ENCODE measurements around the gene GSC2. TPM values are rescaled to one million over a fixed set of nuclear protein-coding genes. Genes with fewer than 3 reads are reported as not detected.

The GSC2 gene
- total and polyA plus RNA-seq, 9 of the 15 experiments (the other 6 are each of a cell fraction or from before 2014, with no cell fraction given), result not detected

GRCh38 chr22:19097518-19097917 lies 52.6 kb downstream of the GSC2 start:
- 92% methylated on average over 3 of the region's 3 CpGs for WGBS (ENCODE audit: insufficient coverage, low coverage, missing lambda C conversion rate)
- Histone ChIP-seq H3K4me2 (ENCODE audit: insufficient read depth, low read length) (no peak overlapping the region), H2AFZ (ENCODE audit: low read depth, low read length) (no peak overlapping the region), H3K27me3 (ENCODE audit: control insufficient read depth in 2 of 2, insufficient read depth in 2 of 2, low read length in 2 of 2) (no peaks in the 10 kb centered on the region), H3K4me3 (no peak overlapping the region), H3K9me3 (replicated peaks; ENCODE audit: control insufficient read depth, insufficient read depth, low read depth, low read length) (no peaks in the 10 kb centered on the region), H3K9ac (ENCODE audit: insufficient read depth in 1 of 2, low read depth in 2 of 2, low read length in 2 of 2) (no peak overlapping the region), H3K9me1 (ENCODE audit: control insufficient read depth, insufficient read depth, low read length) (peaks cover 9% of the 10 kb centered on the region), H4K20me1 (replicated peaks; ENCODE audit: control insufficient read depth, insufficient read depth, low read length) (peaks cover 18% of the 10 kb centered on the region; the same call in 1 of the 2 replicates), H3K36me3 (ENCODE audit: control insufficient read depth, insufficient read depth, low read length) (peaks cover 41% of the 10 kb centered on the region), H3K27ac (ENCODE audit: extremely low read depth, low read depth, low read length) (no peak overlapping the region), H3K4me1 (replicated peaks in 1 of 2; ENCODE audit: control insufficient read depth in 2 of 2, insufficient read depth in 2 of 2, low read length in 2 of 2) (no peaks in the 10 kb centered on the region), H3K79me2 (ENCODE audit: control insufficient read depth, insufficient read depth, low read length) (peaks cover 51% of the 10 kb centered on the region)
- no TSS peak for BruUV-seq (replicated peaks)
- in situ Hi-C loops (cut with MboI) (no loop called here), intact Hi-C loops (cut with micrococcal nuclease) (no loop called here)
- DNase-seq (ENCODE audit: extremely low read depth in 1 of 4, low spot score in 3 of 4), result peak in 3 of 4 experiments; percentile 31 to 49 (median 47)
- FAIRE-seq, result no peak
- POLR2A ChIA-PET, result interaction anchor here (0.5 to 1.7 kb wide), 12 partner anchors 9 to 764 kb away, joined by 3 to 8 read pairs (median 4); no protein-coding TSS in a partner anchor
- CTCF ChIA-PET (ENCODE audit: low intra/inter-chr PET ratio), result no interaction called here
- ATAC-seq, result peak; percentile 41
- TF ChIP-seq PYGO2 (tag; IDR thresholded peaks at IDR 0.05) (no peak), ZNF324 (CRISPR knock-in tag; IDR thresholded peaks at IDR 0.05) (0 out of 2 replicates have a peak, but pooled peaks have one; percentile 31), BDP1 (IDR thresholded peaks at IDR 0.05; ENCODE audit: insufficient read depth, insufficient read length) (no peak), CTBP1 (IDR thresholded peaks at IDR 0.05; ENCODE audit: borderline replicate concordance) (no peak), ZNF436 (CRISPR knock-in tag; IDR thresholded peaks at IDR 0.05) (no peak), NRF1 (conservative IDR thresholded peaks at IDR 0.05 in 1 of 2, IDR thresholded peaks at IDR 0.05 in 1 of 2) (no peak), ZNF12 (CRISPR knock-in tag; IDR thresholded peaks at IDR 0.05) (peak; percentile 1; the same call in 1 of the 2 replicates), FOXJ2 (tag; IDR thresholded peaks at IDR 0.05) (no peak), U2AF1 (optimal IDR thresholded peaks at IDR 0.05; ENCODE audit: low read depth, low read length) (no peak), TFAP4 (CRISPR knock-in tag; IDR thresholded peaks at IDR 0.05; ENCODE audit: borderline replicate concordance) (no peak), TCF7 (IDR thresholded peaks at IDR 0.05; ENCODE audit: borderline replicate concordance) (no peak), ZNF507 (tag; conservative IDR thresholded peaks at IDR 0.05) (no peak), NR2F6 (CRISPR knock-in tag; IDR thresholded peaks at IDR 0.05) (no peak), ZBTB26 (CRISPR knock-in tag; IDR thresholded peaks at IDR 0.05) (0 out of 2 replicates have a peak, but pooled peaks have one; percentile 16), MED1 (CRISPR knock-in tag; IDR thresholded peaks at IDR 0.05; ENCODE audit: borderline replicate concordance) (0 out of 2 replicates have a peak, but pooled peaks have one; percentile 77), MTA3 (IDR thresholded peaks at IDR 0.05; ENCODE audit: borderline replicate concordance) (no peak), ID3 (CRISPR knock-in tag; IDR thresholded peaks at IDR 0.05) (0 out of 2 replicates have a peak, but pooled peaks have one; percentile 41), ID3 (tag; IDR thresholded peaks at IDR 0.05) (peak; percentile 39; the same call in 1 of the 2 replicates), HINFP (tag; conservative IDR thresholded peaks at IDR 0.05; ENCODE audit: low read depth) (no peak), ZNF263 (CRISPR knock-in tag; IDR thresholded peaks at IDR 0.05; ENCODE audit: borderline replicate concordance) (no peak), EZH2 (IDR thresholded peaks at IDR 0.05; ENCODE audit: borderline replicate concordance, low read depth, low read length) (no peak)

All from K562 (cell line).